ENCODE results near the gene DIDO1.

The DIDO1 gene

GRCh38 chr20:62944184-62944583 lies 17.9 kb upstream of the DIDO1 start:
- H3K27ac ChIP-seq (ENCODE audit: low read depth, low read length): no peak overlapping the region
- H3K9ac ChIP-seq (ENCODE audit: low read length): no peak overlapping the region
- peaks cover 6% of the 10 kb centered on the region for H3K79me2 ChIP-seq (ENCODE audit: control insufficient read depth, insufficient read depth, low read length, poor library complexity)
- H2BK12ac ChIP-seq (ENCODE audit: low read length): no peak overlapping the region
- no peaks in the 10 kb centered on the region for H3K79me1 ChIP-seq (ENCODE audit: low read length)
- H2AFZ ChIP-seq (ENCODE audit: insufficient read depth, low read length, poor library complexity): no peak overlapping the region
- no peak overlapping the region for H3K4me2 ChIP-seq (ENCODE audit: low read length)
- no peak overlapping the region for H3K14ac ChIP-seq (ENCODE audit: low read length)
- H4K12ac ChIP-seq (ENCODE audit: low read depth, low read length): no peak overlapping the region
- peaks cover 46 to 63% of the 10 kb centered on the region in 2 experiments for H3K36me3 ChIP-seq (ENCODE audit: control insufficient read depth in 1 of 2, insufficient read depth in 2 of 2, low read length in 2 of 2)
- H3K4me3 ChIP-seq (ENCODE audit: low read depth, low read length): no peak overlapping the region
- H2AK5ac ChIP-seq (ENCODE audit: low read length): no peak overlapping the region
- peaks cover 5% of the 10 kb centered on the region for H3K9me3 ChIP-seq (ENCODE audit: insufficient read depth, low read depth, low read length)
- H3K27me3 ChIP-seq (ENCODE audit: insufficient read depth, low read length): no peaks in the 10 kb centered on the region
- H3K4ac ChIP-seq (ENCODE audit: low read depth, low read length): no peak overlapping the region
- H3K18ac ChIP-seq (ENCODE audit: low read length): no peak overlapping the region
- no peak overlapping the region for H4K91ac ChIP-seq (ENCODE audit: low read depth, low read length)
- H2BK120ac ChIP-seq (ENCODE audit: insufficient read depth, low read length, poor library complexity): no peak overlapping the region
- H3K23ac ChIP-seq (ENCODE audit: low read length): no peak overlapping the region
- no CpG with 5 or more reads among the region's 8 CpGs for WGBS (ENCODE audit: extremely low coverage, insufficient coverage, insufficient read length)
- no peak overlapping the region for H4K8ac ChIP-seq (ENCODE audit: low read depth, low read length)
- H2BK5ac ChIP-seq (ENCODE audit: low read depth, low read length, poor library complexity): no peak overlapping the region
- no peak for DNase-seq
- peaks cover 4 to 7% of the 10 kb centered on the region in 2 experiments for H3K4me1 ChIP-seq (ENCODE audit: control insufficient read depth in 1 of 2, insufficient read depth in 2 of 2, low read length in 2 of 2)

- Histone ChIP-seq H3K9ac (ENCODE audit: low read length) (no peak overlapping the region), H3K18ac (ENCODE audit: low read length) (peak overlapping the region; percentile 54), H2AK5ac (ENCODE audit: low read length) (no peak overlapping the region), H3K14ac (ENCODE audit: low read length) (no peak overlapping the region), H3K4me3 (ENCODE audit: low read depth, low read length) (no peak overlapping the region), H3K79me1 (ENCODE audit: low read length) (peaks cover 4% of the 10 kb centered on the region), H3K27me3 (ENCODE audit: insufficient read depth, low read length) (no peaks in the 10 kb centered on the region), H3K36me3 (ENCODE audit: control insufficient read depth in 1 of 2, insufficient read depth in 2 of 2, low read length in 2 of 2) (peaks cover 41 to 57% of the 10 kb centered on the region in 2 experiments), H2BK12ac (ENCODE audit: low read length) (no peak overlapping the region), H2BK120ac (ENCODE audit: insufficient read depth, low read length, poor library complexity) (no peak overlapping the region), H4K91ac (ENCODE audit: low read depth, low read length) (no peak overlapping the region), H2AFZ (ENCODE audit: insufficient read depth, low read length, poor library complexity) (no peak overlapping the region), H3K79me2 (ENCODE audit: control insufficient read depth, insufficient read depth, low read length, poor library complexity) (peaks cover 12% of the 10 kb centered on the region), H3K23ac (ENCODE audit: low read length) (no peak overlapping the region), H2BK5ac (ENCODE audit: low read depth, low read length, poor library complexity) (no peak overlapping the region), H4K8ac (ENCODE audit: low read depth, low read length) (no peak overlapping the region), H3K4me2 (ENCODE audit: low read length) (no peak overlapping the region), H3K27ac (ENCODE audit: low read depth, low read length) (no peak overlapping the region), H3K4ac (ENCODE audit: low read depth, low read length) (no peak overlapping the region), H4K12ac (ENCODE audit: low read depth, low read length) (no peak overlapping the region), H3K9me3 (ENCODE audit: insufficient read depth, low read depth, low read length) (peaks cover 2% of the 10 kb centered on the region), H3K4me1 (ENCODE audit: control insufficient read depth in 1 of 2, insufficient read depth in 2 of 2, low read length in 2 of 2) (peaks cover 4 to 12% of the 10 kb centered on the region in 2 experiments)
- DNase-seq: no peak
- no CpG with 5 or more reads among the region's 14 CpGs for WGBS (ENCODE audit: extremely low coverage, insufficient coverage, insufficient read length)
Measured at GRCh38 chr20:62943396-62943795, 17.1 kb upstream of the DIDO1 start.

- H3K14ac ChIP-seq (ENCODE audit: low read length): no peak overlapping the region
- no peak overlapping the region for H3K9ac ChIP-seq (ENCODE audit: low read length)
- H3K4me2 ChIP-seq (ENCODE audit: low read length): no peak overlapping the region
- no CpG with 5 or more reads among the region's 2 CpGs for WGBS (ENCODE audit: extremely low coverage, insufficient coverage, insufficient read length)
- H3K4me3 ChIP-seq (ENCODE audit: low read depth, low read length): no peak overlapping the region
- H3K79me1 ChIP-seq (ENCODE audit: low read length): peaks cover 10% of the 10 kb centered on the region
- peaks cover 4 to 12% of the 10 kb centered on the region in 2 experiments for H3K4me1 ChIP-seq (ENCODE audit: control insufficient read depth in 1 of 2, insufficient read depth in 2 of 2, low read length in 2 of 2)
- no peak overlapping the region for H4K12ac ChIP-seq (ENCODE audit: low read depth, low read length)
- H2BK5ac ChIP-seq (ENCODE audit: low read depth, low read length, poor library complexity): no peak overlapping the region
- no peak overlapping the region for H3K27ac ChIP-seq (ENCODE audit: low read depth, low read length)
- peaks cover 19% of the 10 kb centered on the region for H3K79me2 ChIP-seq (ENCODE audit: control insufficient read depth, insufficient read depth, low read length, poor library complexity)
- no peak overlapping the region for H4K91ac ChIP-seq (ENCODE audit: low read depth, low read length)
- H3K9me3 ChIP-seq (ENCODE audit: insufficient read depth, low read depth, low read length): no peaks in the 10 kb centered on the region
- H4K8ac ChIP-seq (ENCODE audit: low read depth, low read length): no peak overlapping the region
- no peak overlapping the region for H3K18ac ChIP-seq (ENCODE audit: low read length)
- no peak overlapping the region for H2AFZ ChIP-seq (ENCODE audit: insufficient read depth, low read length, poor library complexity)
- no peak overlapping the region for H2BK120ac ChIP-seq (ENCODE audit: insufficient read depth, low read length, poor library complexity)
- no peak for DNase-seq
- peaks cover 41 to 52% of the 10 kb centered on the region in 2 experiments for H3K36me3 ChIP-seq (ENCODE audit: control insufficient read depth in 1 of 2, insufficient read depth in 2 of 2, low read length in 2 of 2)
- peak overlapping the region; percentile 41 for H3K4ac ChIP-seq (ENCODE audit: low read depth, low read length)
- H2BK12ac ChIP-seq (ENCODE audit: low read length): no peak overlapping the region
- no peaks in the 10 kb centered on the region for H3K27me3 ChIP-seq (ENCODE audit: insufficient read depth, low read length)
- no peak overlapping the region for H3K23ac ChIP-seq (ENCODE audit: low read length)
- no peak overlapping the region for H2AK5ac ChIP-seq (ENCODE audit: low read length)
Measured at GRCh38 chr20:62942456-62942855, 16.2 kb upstream of the DIDO1 start.

DNA sequence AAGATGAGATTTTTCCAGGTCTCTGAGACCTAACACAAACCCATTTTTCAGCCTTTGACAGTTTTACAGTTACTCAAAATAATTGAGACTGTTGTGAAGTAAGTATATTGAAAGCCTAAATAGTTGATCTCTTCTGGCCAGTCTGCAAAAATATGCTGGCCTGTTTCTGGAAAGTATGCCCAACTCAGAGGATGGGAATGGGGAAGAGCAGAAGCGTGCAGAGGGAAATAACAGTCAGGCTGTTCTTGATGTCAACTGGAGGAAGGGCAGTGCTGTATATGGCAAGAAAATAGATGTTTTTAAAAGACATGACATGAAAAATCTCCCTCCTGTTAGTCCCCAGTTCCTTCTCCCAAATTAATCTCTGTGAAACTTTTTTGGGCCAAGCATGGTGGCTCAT lies 15.5 kb upstream of the DIDO1 start:
- Histone ChIP-seq H4K8ac (ENCODE audit: low read depth, low read length) (no peak overlapping the region), H3K14ac (ENCODE audit: low read length) (no peak overlapping the region), H2BK5ac (ENCODE audit: low read depth, low read length, poor library complexity) (no peak overlapping the region), H3K4ac (ENCODE audit: low read depth, low read length) (no peak overlapping the region), H2AK5ac (ENCODE audit: low read length) (no peak overlapping the region), H3K36me3 (ENCODE audit: control insufficient read depth in 1 of 2, insufficient read depth in 2 of 2, low read length in 2 of 2) (peaks cover 37 to 47% of the 10 kb centered on the region in 2 experiments), H3K79me2 (ENCODE audit: control insufficient read depth, insufficient read depth, low read length, poor library complexity) (peaks cover 25% of the 10 kb centered on the region), H3K4me1 (ENCODE audit: control insufficient read depth in 1 of 2, insufficient read depth in 2 of 2, low read length in 2 of 2) (peaks cover 4 to 12% of the 10 kb centered on the region in 2 experiments), H3K9ac (ENCODE audit: low read length) (no peak overlapping the region), H3K27ac (ENCODE audit: low read depth, low read length) (no peak overlapping the region), H2BK120ac (ENCODE audit: insufficient read depth, low read length, poor library complexity) (no peak overlapping the region), H4K12ac (ENCODE audit: low read depth, low read length) (no peak overlapping the region), H3K23ac (ENCODE audit: low read length) (no peak overlapping the region), H3K4me3 (ENCODE audit: low read depth, low read length) (no peak overlapping the region), H3K18ac (ENCODE audit: low read length) (no peak overlapping the region), H2BK12ac (ENCODE audit: low read length) (no peak overlapping the region), H2AFZ (ENCODE audit: insufficient read depth, low read length, poor library complexity) (no peak overlapping the region), H4K91ac (ENCODE audit: low read depth, low read length) (no peak overlapping the region), H3K79me1 (ENCODE audit: low read length) (peaks cover 16% of the 10 kb centered on the region), H3K27me3 (ENCODE audit: insufficient read depth, low read length) (no peaks in the 10 kb centered on the region), H3K9me3 (ENCODE audit: insufficient read depth, low read depth, low read length) (no peaks in the 10 kb centered on the region), H3K4me2 (ENCODE audit: low read length) (no peak overlapping the region)
- WGBS (ENCODE audit: extremely low coverage, insufficient coverage, insufficient read length): no CpG with 5 or more reads among the region's 1 CpG
- peak; percentile 31 to 77 for DNase-seq
